ENCODE results near the gene SLC19A1. TPM values are rescaled to one million over a fixed set of nuclear protein-coding genes. Genes with fewer than 3 reads are reported as not detected.
A peak's percentile ranks its signal among the peaks of the same experiment; 100 is the strongest.
"Not testable (repeated sequence)": the region's sequence is repeated elsewhere in the genome, so short reads cannot be mapped to it uniquely, and the experiment has no call there.

The SLC19A1 gene
- total RNA-seq, 1 donor from 2014 or later = 4.5 TPM

DNA sequence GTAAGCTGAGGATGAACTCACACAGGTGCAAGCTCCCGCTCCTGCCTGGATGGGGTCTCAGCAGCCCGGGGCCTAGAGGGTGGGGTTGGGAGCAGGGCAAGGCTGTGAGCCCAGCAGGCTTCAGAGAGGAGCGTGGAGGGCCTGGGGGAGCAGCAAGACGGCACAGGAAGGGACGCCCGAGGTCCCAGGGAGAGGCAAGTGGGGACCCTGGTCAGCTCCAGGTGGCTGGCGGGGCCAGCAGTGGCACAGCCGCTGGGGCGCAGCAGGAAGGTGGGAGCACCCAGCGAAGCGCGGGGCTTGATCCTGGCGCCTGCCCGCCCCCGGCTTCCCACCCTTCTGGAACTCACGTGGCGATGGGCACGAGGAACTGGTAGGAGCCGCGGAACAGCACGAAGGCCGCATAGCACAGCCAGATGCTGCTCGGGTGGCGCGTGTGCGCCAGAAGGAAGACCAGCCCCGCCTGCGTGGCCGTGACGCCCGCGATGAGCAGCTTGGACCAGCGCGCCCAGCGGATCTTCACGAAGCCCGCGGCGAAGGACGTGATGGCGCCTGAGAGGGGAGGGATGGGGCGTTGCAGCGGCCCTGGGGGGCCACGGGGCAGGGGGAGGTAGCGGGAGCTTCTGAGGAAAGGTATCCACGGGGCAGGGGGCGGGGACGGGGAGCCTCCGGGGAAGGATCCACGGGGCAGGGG is 11.7 kb downstream of the SLC19A1 start:
- FAIRE-seq = no peak
- H3K4me3 ChIP-seq (ENCODE audit: low read depth, low read length) = no peak overlapping the region
- TF ChIP-seq, protein P1, sequence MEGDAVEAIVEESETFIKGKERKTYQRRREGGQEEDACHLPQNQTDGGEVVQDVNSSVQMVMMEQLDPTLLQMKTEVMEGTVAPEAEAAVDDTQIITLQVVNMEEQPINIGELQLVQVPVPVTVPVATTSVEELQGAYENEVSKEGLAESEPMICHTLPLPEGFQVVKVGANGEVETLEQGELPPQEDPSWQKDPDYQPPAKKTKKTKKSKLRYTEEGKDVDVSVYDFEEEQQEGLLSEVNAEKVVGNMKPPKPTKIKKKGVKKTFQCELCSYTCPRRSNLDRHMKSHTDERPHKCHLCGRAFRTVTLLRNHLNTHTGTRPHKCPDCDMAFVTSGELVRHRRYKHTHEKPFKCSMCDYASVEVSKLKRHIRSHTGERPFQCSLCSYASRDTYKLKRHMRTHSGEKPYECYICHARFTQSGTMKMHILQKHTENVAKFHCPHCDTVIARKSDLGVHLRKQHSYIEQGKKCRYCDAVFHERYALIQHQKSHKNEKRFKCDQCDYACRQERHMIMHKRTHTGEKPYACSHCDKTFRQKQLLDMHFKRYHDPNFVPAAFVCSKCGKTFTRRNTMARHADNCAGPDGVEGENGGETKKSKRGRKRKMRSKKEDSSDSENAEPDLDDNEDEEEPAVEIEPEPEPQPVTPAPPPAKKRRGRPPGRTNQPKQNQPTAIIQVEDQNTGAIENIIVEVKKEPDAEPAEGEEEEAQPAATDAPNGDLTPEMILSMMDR (IDR thresholded peaks at IDR 0.05; ENCODE audit: insufficient read depth, low read length, severe bottlenecking) = no peak
- H3K36me3 ChIP-seq (ENCODE audit: control insufficient read depth, insufficient read depth, low read length) = peaks cover 10% of the 10 kb centered on the region
- no peaks in the 10 kb centered on the region for H3K27me3 ChIP-seq (ENCODE audit: control insufficient read depth, insufficient read depth, low read length)
- DNase-seq (ENCODE audit: low read depth) = no peak

DNA sequence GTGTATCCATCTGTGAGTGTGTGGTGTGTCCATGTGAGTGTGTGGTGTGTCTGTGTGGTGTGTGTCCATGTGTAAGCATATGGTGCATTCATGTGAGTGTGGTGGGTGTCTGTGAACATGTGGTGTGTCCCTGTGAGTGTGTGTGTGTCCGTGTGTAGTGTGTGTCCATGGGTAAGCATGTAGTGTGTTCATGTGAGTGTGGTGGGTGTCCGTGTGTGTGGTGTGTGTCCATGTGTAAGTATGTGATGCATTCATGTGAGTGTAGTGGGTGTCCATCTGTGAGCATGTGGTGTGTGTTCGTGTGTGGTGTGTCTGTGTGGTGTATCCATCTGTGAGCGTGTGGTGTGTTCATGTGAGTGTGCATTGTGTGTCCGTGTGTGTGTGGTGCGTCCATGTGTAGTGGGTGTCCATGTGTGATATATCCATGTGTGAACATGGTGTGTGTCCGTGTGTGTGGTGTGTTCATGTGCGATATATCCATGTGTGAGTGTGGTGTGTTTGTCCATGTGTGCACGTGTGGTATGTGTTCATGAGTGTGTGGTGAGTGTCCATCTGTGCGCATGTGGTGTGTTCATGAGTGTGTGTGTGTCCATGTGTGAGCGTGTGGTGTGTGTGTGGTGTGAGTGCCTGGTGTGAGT is 12.3 kb downstream of the SLC19A1 start:
- H3K4me3 ChIP-seq (ENCODE audit: low read depth, low read length) = no peak overlapping the region
- peaks cover 9% of the 10 kb centered on the region for H3K36me3 ChIP-seq (ENCODE audit: control insufficient read depth, insufficient read depth, low read length)
- DNase-seq (ENCODE audit: low read depth) (no peak), FAIRE-seq (peak; percentile 100)
- no peaks in the 10 kb centered on the region for H3K27me3 ChIP-seq (ENCODE audit: control insufficient read depth, insufficient read depth, low read length)
- TF ChIP-seq, protein P1 (IDR thresholded peaks at IDR 0.05; ENCODE audit: insufficient read depth, low read length, severe bottlenecking) = no peak

DNA sequence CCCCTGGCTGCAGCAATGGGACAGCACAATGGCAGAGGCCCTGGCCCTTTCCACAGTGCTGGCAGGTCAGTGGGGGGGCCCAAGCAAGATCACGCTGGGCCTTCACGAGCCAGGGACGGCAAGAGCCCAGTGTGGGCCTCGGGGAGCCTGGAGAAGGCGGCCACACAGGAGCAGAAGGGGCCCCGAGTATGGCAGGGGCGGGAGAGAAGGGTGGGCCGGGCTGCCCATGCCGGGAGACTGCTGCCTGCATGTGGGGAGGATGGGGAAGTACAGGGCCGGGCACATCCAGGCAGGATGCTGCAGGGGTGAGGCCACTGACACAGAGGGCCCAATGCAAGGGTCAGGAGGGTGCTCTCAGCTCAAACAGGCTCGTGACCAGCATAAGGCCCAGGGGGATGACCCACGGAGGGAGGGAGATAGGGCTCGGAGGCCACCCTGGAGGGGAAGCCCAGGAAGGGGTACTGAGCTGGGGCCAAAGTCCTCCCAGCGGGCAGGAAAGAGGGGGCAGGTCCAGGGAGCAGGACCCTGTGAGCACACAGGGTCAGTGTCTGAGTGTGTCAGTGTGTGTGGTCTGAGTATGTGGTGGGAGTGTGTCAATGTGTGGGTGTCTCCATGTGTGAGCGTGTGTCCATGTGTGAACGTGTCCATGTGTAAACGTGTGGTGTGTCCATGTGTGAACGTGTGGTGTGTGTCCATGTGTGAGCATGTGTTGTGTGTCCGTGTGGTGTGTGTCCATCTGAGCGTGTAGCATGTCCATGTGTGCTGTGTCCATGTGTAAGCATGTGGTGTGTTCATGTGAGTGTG is 13.1 kb downstream of the SLC19A1 start:
- Histone ChIP-seq H3K27me3 (ENCODE audit: control insufficient read depth, insufficient read depth, low read length) (no peaks in the 10 kb centered on the region), H3K4me3 (ENCODE audit: low read depth, low read length) (no peak overlapping the region), H3K36me3 (ENCODE audit: control insufficient read depth, insufficient read depth, low read length) (peaks cover 9% of the 10 kb centered on the region)
- TF ChIP-seq, protein P1 (IDR thresholded peaks at IDR 0.05; ENCODE audit: insufficient read depth, low read length, severe bottlenecking) = no peak
- FAIRE-seq = no peak
- DNase-seq (ENCODE audit: low read depth) = no peak

DNA sequence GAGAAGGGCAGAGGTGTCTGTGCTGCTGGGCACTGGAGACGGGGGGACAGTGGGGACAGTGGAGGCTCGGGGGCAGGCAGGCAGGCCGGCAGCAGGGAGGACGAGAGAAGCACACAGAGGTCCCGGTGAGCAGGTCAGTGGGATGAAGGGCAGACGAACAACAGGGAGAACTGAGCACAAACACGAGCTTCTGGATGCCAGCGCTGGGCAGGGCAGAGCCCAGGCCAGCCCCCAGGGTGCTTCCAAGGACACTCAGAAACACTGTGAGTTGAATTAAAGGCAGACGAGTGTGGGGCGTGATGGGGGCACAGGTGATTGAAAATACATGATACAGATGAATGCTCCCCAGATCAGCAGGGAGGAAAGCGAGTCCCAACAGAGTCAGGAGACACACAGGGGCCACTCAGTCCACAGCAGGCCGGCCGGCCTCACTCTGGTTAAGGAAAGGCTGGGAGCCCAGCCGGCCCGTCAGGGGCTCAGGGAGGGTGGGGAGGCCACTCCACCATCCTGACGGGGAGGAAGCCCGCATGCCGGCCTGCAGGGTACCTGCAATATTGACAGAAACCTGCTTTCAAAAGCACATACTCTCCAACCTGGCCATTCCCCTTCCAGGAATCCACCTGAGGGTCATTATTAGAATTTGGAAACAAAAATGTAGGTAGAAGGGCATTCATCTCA is 14.1 kb downstream of the SLC19A1 start:
- peaks cover 8% of the 10 kb centered on the region for H3K36me3 ChIP-seq (ENCODE audit: control insufficient read depth, insufficient read depth, low read length)
- H3K27me3 ChIP-seq (ENCODE audit: control insufficient read depth, insufficient read depth, low read length) = no peaks in the 10 kb centered on the region
- no peak for FAIRE-seq
- H3K4me3 ChIP-seq (ENCODE audit: low read depth, low read length) = no peak overlapping the region
- TF ChIP-seq, protein P1 (IDR thresholded peaks at IDR 0.05; ENCODE audit: insufficient read depth, low read length, severe bottlenecking) = no peak
- DNase-seq (ENCODE audit: low read depth) = no peak

DNA sequence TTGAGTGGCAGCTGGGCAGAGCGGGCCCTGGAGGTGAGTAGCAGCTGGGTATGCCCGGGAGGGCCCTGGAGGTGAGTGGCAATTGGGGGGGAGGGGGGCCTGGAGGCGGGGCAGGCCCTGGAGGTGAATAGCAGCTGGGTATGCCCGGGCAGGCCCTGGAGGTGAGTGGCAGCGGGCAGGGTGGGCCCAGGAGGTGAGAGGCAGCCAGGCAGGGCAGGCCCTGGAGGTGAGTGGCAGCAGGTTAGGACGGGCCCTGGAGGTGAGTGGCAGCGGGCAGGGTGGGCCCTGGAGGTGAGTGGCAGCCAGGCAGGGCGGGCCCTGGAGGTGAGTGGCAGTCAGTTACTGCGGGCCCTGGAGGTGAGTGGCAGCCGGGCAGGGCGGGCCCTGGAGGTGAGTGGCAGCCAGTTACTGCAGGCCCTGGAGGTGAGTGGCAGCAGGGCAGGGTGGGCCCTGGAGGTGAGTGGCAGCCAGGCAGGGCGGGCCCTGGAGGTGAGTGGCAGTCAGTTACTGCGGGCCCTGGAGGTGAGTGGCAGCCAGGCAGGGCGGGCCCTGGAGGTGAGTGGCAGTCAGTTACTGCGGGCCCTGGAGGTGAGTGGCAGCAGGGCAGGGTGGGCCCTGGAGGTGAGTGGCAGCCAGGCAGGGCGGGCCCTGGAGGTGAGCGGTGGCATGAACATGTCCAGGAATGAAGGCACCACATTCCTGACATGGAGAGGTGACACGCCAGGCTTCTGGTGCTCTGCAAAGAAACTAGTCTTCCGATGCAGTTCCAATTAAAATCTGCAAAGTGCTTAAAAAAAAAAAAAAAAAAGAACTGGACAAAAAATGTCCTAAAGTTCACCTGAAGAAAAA is 14.9 kb downstream of the SLC19A1 start:
- not testable (repeated sequence) for H3K27me3 ChIP-seq (ENCODE audit: control insufficient read depth, insufficient read depth, low read length); FAIRE-seq; H3K4me3 ChIP-seq (ENCODE audit: low read depth, low read length); H3K36me3 ChIP-seq (ENCODE audit: control insufficient read depth, insufficient read depth, low read length)
- peak; percentile 74 for DNase-seq (ENCODE audit: low read depth)

Measured in bronchial epithelial cell (primary cell).